Keratinocyte (primary cell): ENCODE measurements around the gene CFL2. TPM values are rescaled to one million over a fixed set of nuclear protein-coding genes. Genes with fewer than 3 reads are reported as not detected.

Experiments used
- DNase-seq: peaks from one replicate; pipeline ENCODE4 v3.0.0-alpha.2; 2011; ENCODE audit warnings: low read depth, missing footprints, low spot score
- FAIRE-seq: peaks from 2 replicates; lab custom pipeline; 2011; peaks lifted over from hg19 to GRCh38; lab: Jason Lieb, UNC
- H2AFZ ChIP-seq: 2 replicates; pipeline ENCODE4 v1.6.0; 2012; ENCODE audit warnings: low read length, control low read depth, inconsistent platforms; ENCODE audit not compliant: control insufficient read depth
- H3K27ac ChIP-seq: 2 replicates; pipeline ENCODE4 v1.5.1; 2011; ENCODE audit warnings: low read length; ENCODE audit not compliant: control insufficient read depth, insufficient read depth
- H3K27me3 ChIP-seq: 3 replicates; pipeline ENCODE4 v1.6.0; 2011; ENCODE audit warnings: low read length; ENCODE audit not compliant: control insufficient read depth, insufficient read depth; ENCODE audit errors: extremely low read depth
- H3K36me3 ChIP-seq, 2 experiments: 2 replicates in 1 of 2; 3 replicates in 1 of 2; pipeline ENCODE4 v1.5.1; 2011; ENCODE audit warnings: low read length in 2 of 2, mild to moderate bottlenecking in 1 of 2; ENCODE audit not compliant: control insufficient read depth in 2 of 2, insufficient read depth in 2 of 2; ENCODE audit errors: extremely low read depth in 1 of 2
- H3K4me1 ChIP-seq: 3 replicates; pipeline ENCODE4 v1.5.1; 2011; ENCODE audit warnings: low read length; ENCODE audit not compliant: control insufficient read depth, insufficient read depth; ENCODE audit errors: extremely low read depth
- H3K4me2 ChIP-seq: 3 replicates; pipeline ENCODE4 v1.6.0; 2011; ENCODE audit warnings: low read depth, low read length; ENCODE audit not compliant: control insufficient read depth, insufficient read depth; ENCODE audit errors: extremely low read depth
- H3K4me3 ChIP-seq, 3 experiments: fragments of 200-600 bp in 1 of 3; sonication (generic) in 1 of 3; 2 replicates in 2 of 3; 3 replicates in 1 of 3; pipeline ENCODE4 v1.5.1; 2011 to 2016; ENCODE audit warnings: low read length in 3 of 3, mild to moderate bottlenecking in 3 of 3, control low read depth in 2 of 3, inconsistent platforms in 1 of 3, low read depth in 1 of 3, mixed read lengths in 1 of 3, mixed run types in 1 of 3, moderate library complexity in 1 of 3; ENCODE audit not compliant: control insufficient read depth in 2 of 3, insufficient read depth in 2 of 3; ENCODE audit errors: extremely low read depth in 1 of 3
- H3K79me2 ChIP-seq: 2 replicates; pipeline ENCODE4 v1.6.0; 2012; ENCODE audit warnings: low read length; ENCODE audit not compliant: control insufficient read depth, insufficient read depth
- H3K9ac ChIP-seq: 3 replicates; pipeline ENCODE4 v1.6.0; 2011; ENCODE audit warnings: low read length; ENCODE audit not compliant: control insufficient read depth, insufficient read depth; ENCODE audit errors: extremely low read depth
- H3K9me1 ChIP-seq: 3 replicates; pipeline ENCODE4 v1.6.0; 2011; ENCODE audit warnings: low read length; ENCODE audit not compliant: control insufficient read depth, insufficient read depth; ENCODE audit errors: extremely low read depth
- H3K9me3 ChIP-seq: 2 replicates; pipeline ENCODE4 v1.5.1; 2012; ENCODE audit warnings: low read depth, low read length; ENCODE audit not compliant: control insufficient read depth
- H4K20me1 ChIP-seq: 3 replicates; pipeline ENCODE4 v1.6.0; 2011; ENCODE audit warnings: low read length; ENCODE audit not compliant: control insufficient read depth, insufficient read depth; ENCODE audit errors: extremely low read depth
- EZH2 ChIP-seq: IDR thresholded peaks from one replicate; pipeline ENCODE4 v1.6.1; 2012; ENCODE audit warnings: inconsistent platforms, mild to moderate bottlenecking, low read length, moderate library complexity
- dilution Hi-C: fragments of 300-500 bp; cut with MboI; formaldehyde crosslinking; loops from one replicate; pipeline ENCODE4 v1.7.0; 2020; ENCODE audit warnings: low sequenced_read_pairs; ENCODE audit not compliant: extremely low pct_ligation_motif_present
- polyA plus RNA-seq, 5 experiments: library from polyadenylated mRNA; depleted of rRNA in 3 of 5; stranded (reverse) in 3 of 5; stranded (forward) in 1 of 5; unstranded in 1 of 5; fragments of >200 nt; gene quantifications; 1 replicate in 1 of 5; 2 replicates in 3 of 5; 3 replicates in 1 of 5; pipeline versions ENCODE4 v1.2.1 to v1.2.3, GENCODE V29; 2011 to 2012; ENCODE audit warnings: missing spikeins in 2 of 5, low read depth in 1 of 5, low replicate concordance in 1 of 5
- TF ChIP-seq, protein P1 (sequence below), 3 experiments: IDR thresholded peaks in 1 of 3; conservative IDR thresholded peaks in 1 of 3; optimal IDR thresholded peaks in 1 of 3; 2 replicates in 2 of 3; 3 replicates in 1 of 3; pipeline versions ENCODE3 to v1.5.1; 2011; ENCODE audit warnings: low read length in 3 of 3, mild to moderate bottlenecking in 3 of 3, moderate library complexity in 2 of 3, control low read depth in 1 of 3, inconsistent platforms in 1 of 3; ENCODE audit not compliant: insufficient read depth in 2 of 3; ENCODE audit errors: extremely low read depth in 1 of 3

CFL2 gene
- polyA plus RNA-seq, 1 donor (not counting 4 experiments of a cell fraction or from before 2014, with no cell fraction given): 30.5 TPM

- Histone ChIP-seq H3K27ac (no peak overlapping the region), H3K4me2 (no peak overlapping the region)
- dilution Hi-C loops: no loop called here
Measured at GRCh38 chr14:34710006-34710405, 4.4 kb downstream of the CFL2 start.

DNA sequence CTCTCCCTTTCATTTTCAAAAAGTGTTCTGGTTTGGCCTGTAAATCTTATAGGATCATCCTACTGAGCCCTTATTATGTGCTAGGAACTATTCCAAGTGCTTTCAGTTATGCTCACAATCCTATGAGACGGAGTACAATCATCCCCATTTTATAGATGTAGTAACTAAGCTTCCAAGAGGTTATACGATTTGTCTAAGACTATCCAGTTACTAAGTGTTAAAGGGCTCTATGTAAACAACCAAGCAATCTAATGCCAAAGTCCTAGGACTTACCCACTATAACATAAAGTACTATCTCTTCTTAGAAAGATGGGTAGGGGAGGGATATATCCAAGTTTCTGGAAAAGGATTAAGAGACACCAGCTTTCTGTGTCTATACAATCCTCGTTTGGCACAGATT lies 6.7 kb downstream of the CFL2 start:
- Histone ChIP-seq H2AFZ (no peak overlapping the region), H3K27me3 (no peaks in the 10 kb centered on the region), H3K9me1 (no peaks in the 10 kb centered on the region), H3K9ac (no peak overlapping the region), H3K4me3 (no peak overlapping the region), H3K27ac (no peak overlapping the region), H3K4me1 (no peaks in the 10 kb centered on the region), H3K36me3 (peaks cover 0 to 4% of the 10 kb centered on the region in 2 experiments), H3K79me2 (no peaks in the 10 kb centered on the region), H3K4me2 (no peak overlapping the region), H4K20me1 (no peaks in the 10 kb centered on the region), H3K9me3 (no peaks in the 10 kb centered on the region)
- FAIRE-seq (no peak), DNase-seq (no peak)
- TF ChIP-seq, protein P1, sequence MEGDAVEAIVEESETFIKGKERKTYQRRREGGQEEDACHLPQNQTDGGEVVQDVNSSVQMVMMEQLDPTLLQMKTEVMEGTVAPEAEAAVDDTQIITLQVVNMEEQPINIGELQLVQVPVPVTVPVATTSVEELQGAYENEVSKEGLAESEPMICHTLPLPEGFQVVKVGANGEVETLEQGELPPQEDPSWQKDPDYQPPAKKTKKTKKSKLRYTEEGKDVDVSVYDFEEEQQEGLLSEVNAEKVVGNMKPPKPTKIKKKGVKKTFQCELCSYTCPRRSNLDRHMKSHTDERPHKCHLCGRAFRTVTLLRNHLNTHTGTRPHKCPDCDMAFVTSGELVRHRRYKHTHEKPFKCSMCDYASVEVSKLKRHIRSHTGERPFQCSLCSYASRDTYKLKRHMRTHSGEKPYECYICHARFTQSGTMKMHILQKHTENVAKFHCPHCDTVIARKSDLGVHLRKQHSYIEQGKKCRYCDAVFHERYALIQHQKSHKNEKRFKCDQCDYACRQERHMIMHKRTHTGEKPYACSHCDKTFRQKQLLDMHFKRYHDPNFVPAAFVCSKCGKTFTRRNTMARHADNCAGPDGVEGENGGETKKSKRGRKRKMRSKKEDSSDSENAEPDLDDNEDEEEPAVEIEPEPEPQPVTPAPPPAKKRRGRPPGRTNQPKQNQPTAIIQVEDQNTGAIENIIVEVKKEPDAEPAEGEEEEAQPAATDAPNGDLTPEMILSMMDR (optimal IDR thresholded peaks at IDR 0.05 in 1 of 3, IDR thresholded peaks at IDR 0.05 in 1 of 3, conservative IDR thresholded peaks at IDR 0.05 in 1 of 3; ENCODE audit: extremely low read depth in 1 of 3, insufficient read depth in 2 of 3, low read length in 3 of 3): no peak
- no peak for TF ChIP-seq EZH2
- dilution Hi-C loops: no loop called here

More at GRCh38 chr14:34710006-34710405, 4.4 kb downstream of the CFL2 start:
- FAIRE-seq (no peak), DNase-seq (no peak)
- peaks cover 7% of the 10 kb centered on the region for H3K79me2 ChIP-seq
- H3K27me3 ChIP-seq: no peaks in the 10 kb centered on the region
- no peaks in the 10 kb centered on the region for H3K9me3 ChIP-seq
- H3K36me3 ChIP-seq: peaks cover 0 to 4% of the 10 kb centered on the region in 2 experiments
- no peak overlapping the region for H2AFZ ChIP-seq
- no peaks in the 10 kb centered on the region for H4K20me1 ChIP-seq
- H3K9ac ChIP-seq: no peak overlapping the region
- TF ChIP-seq EZH2: no peak
- TF ChIP-seq, protein P1 (optimal IDR thresholded peaks at IDR 0.05 in 1 of 3, IDR thresholded peaks at IDR 0.05 in 1 of 3, conservative IDR thresholded peaks at IDR 0.05 in 1 of 3; ENCODE audit: extremely low read depth in 1 of 3, insufficient read depth in 2 of 3, low read length in 3 of 3): no peak
- H3K4me3 ChIP-seq: no peak overlapping the region
- H3K9me1 ChIP-seq: no peaks in the 10 kb centered on the region
- peaks cover 10% of the 10 kb centered on the region for H3K4me1 ChIP-seq
